Measurements from ENCODE around the gene MLST8. TPM values are rescaled to one million over a fixed set of nuclear protein-coding genes. Genes with fewer than 3 reads are reported as not detected.

MLST8 gene
- total and polyA plus RNA-seq, 2 donors (not counting 3 experiments of a cell fraction or from before 2014, with no cell fraction given): 36.9 to 129 TPM

GRCh38 chr16:2244926-2245795 lies 39.9 kb downstream of the MLST8 start:
- dilution Hi-C loops (cut with MboI; ENCODE audit: extremely low pct_ligation_motif_present, low sequenced_read_pairs): no loop called here
- Histone ChIP-seq H3K9ac (replicated peaks; ENCODE audit: extremely low read depth, insufficient read depth, low read length) (no peak overlapping the region), H3K9me1 (replicated peaks; ENCODE audit: control insufficient read depth, extremely low read depth, insufficient read depth, low read length) (no peaks in the 10 kb centered on the region), H3K27ac (ENCODE audit: insufficient read depth, low read depth, low read length) (no peak overlapping the region), H3K4me2 (ENCODE audit: insufficient read depth, low read length) (no peak overlapping the region), H4K20me1 (replicated peaks; ENCODE audit: control insufficient read depth, extremely low read depth, insufficient read depth, low read length) (no peaks in the 10 kb centered on the region), H3K36me3 (ENCODE audit: control insufficient read depth in 2 of 2, extremely low read depth in 1 of 2, insufficient read depth in 2 of 2, low read length in 2 of 2) (peaks cover 12 to 33% of the 10 kb centered on the region in 2 experiments), H3K9me3 (replicated peaks; ENCODE audit: control insufficient read depth, insufficient read depth, low read length) (no peaks in the 10 kb centered on the region), H3K4me1 (ENCODE audit: control insufficient read depth, extremely low read depth, insufficient read depth, low read length) (peaks cover 2% of the 10 kb centered on the region), H2AFZ (ENCODE audit: low read depth, low read length) (no peak overlapping the region), H3K79me2 (ENCODE audit: control insufficient read depth, insufficient read depth, low read length) (peaks cover 3% of the 10 kb centered on the region), H3K27me3 (ENCODE audit: control insufficient read depth in 2 of 2, insufficient read depth in 2 of 2, low read length in 2 of 2) (no peaks in the 10 kb centered on the region), H3K4me3 (replicated peaks in 1 of 3; ENCODE audit: insufficient read depth in 1 of 3, low read depth in 1 of 3, low read length in 3 of 3) (no peak overlapping the region)
- CTCF ChIA-PET: no interaction called here
- POLR2A ChIA-PET: no interaction called here
- DNase-seq (ENCODE audit: low read depth, low spot score) (no peak), FAIRE-seq (no peak)
- BruUV-seq (replicated peaks): no TSS peak
- TF ChIP-seq POLR2A (IDR thresholded peaks at IDR 0.05; ENCODE audit: low read depth, low read length): no peak
- no peak for TF ChIP-seq MAX (IDR thresholded peaks at IDR 0.05; ENCODE audit: insufficient read depth, insufficient read length)
- no peak for TF ChIP-seq EZH2 (IDR thresholded peaks at IDR 0.05; ENCODE audit: borderline replicate concordance, low read depth, low read length, severe bottlenecking)
- no peak for TF ChIP-seq GATA2 (IDR thresholded peaks at IDR 0.05; ENCODE audit: insufficient read depth, insufficient read length, low read depth, low read length)
- intact Hi-C loops (cut with micrococcal nuclease): no loop called here

GRCh38 chr16:2246301-2246885 lies 41.1 kb downstream of the MLST8 start:
- H4K20me1 ChIP-seq (replicated peaks; ENCODE audit: control insufficient read depth, extremely low read depth, insufficient read depth, low read length): no peaks in the 10 kb centered on the region
- DNase-seq (ENCODE audit: low read depth, low spot score): no peak
- no peaks in the 10 kb centered on the region for H3K27me3 ChIP-seq (ENCODE audit: control insufficient read depth in 2 of 2, insufficient read depth in 2 of 2, low read length in 2 of 2)
- no peaks in the 10 kb centered on the region for H3K9me3 ChIP-seq (replicated peaks; ENCODE audit: control insufficient read depth, insufficient read depth, low read length)
- peaks cover 6% of the 10 kb centered on the region for H3K4me1 ChIP-seq (ENCODE audit: control insufficient read depth, extremely low read depth, insufficient read depth, low read length)
- H3K27ac ChIP-seq (ENCODE audit: insufficient read depth, low read depth, low read length): no peak overlapping the region
- TF ChIP-seq GATA2 (IDR thresholded peaks at IDR 0.05; ENCODE audit: insufficient read depth, insufficient read length, low read depth, low read length): no peak
- TF ChIP-seq EZH2 (IDR thresholded peaks at IDR 0.05; ENCODE audit: borderline replicate concordance, low read depth, low read length, severe bottlenecking): no peak
- TF ChIP-seq MYC (IDR thresholded peaks at IDR 0.05; ENCODE audit: low read depth, low read length): no peak
- no peak for TF ChIP-seq CTCF (IDR thresholded peaks at IDR 0.05; ENCODE audit: extremely low read depth in 1 of 2, insufficient read depth in 1 of 2, low read depth in 1 of 2, low read length in 2 of 2)
- TF ChIP-seq FOS (IDR thresholded peaks at IDR 0.05; ENCODE audit: borderline replicate concordance, insufficient read depth, low read length): no peak
- no peak for TF ChIP-seq MAX (IDR thresholded peaks at IDR 0.05; ENCODE audit: insufficient read depth, insufficient read length)
- TF ChIP-seq POLR2AphosphoS5 (IDR thresholded peaks at IDR 0.05; ENCODE audit: insufficient read depth, low read depth, low read length): no peak
- no peaks in the 10 kb centered on the region for H3K9me1 ChIP-seq (replicated peaks; ENCODE audit: control insufficient read depth, extremely low read depth, insufficient read depth, low read length)
- no peak overlapping the region for H3K4me3 ChIP-seq (replicated peaks in 1 of 3; ENCODE audit: insufficient read depth in 1 of 3, low read depth in 1 of 3, low read length in 3 of 3)
- peaks cover 7% of the 10 kb centered on the region for H3K79me2 ChIP-seq (ENCODE audit: control insufficient read depth, insufficient read depth, low read length)
- no peak overlapping the region for H2AFZ ChIP-seq (ENCODE audit: low read depth, low read length)
- intact Hi-C loops (cut with micrococcal nuclease): no loop called here
- no peak overlapping the region for H3K9ac ChIP-seq (replicated peaks; ENCODE audit: extremely low read depth, insufficient read depth, low read length)
- POLR2A ChIA-PET: no interaction called here
- dilution Hi-C loops (cut with MboI; ENCODE audit: extremely low pct_ligation_motif_present, low sequenced_read_pairs): no loop called here
- CTCF ChIA-PET: interaction anchor here (0.6 kb wide), 1 partner anchor 224 kb away, joined by 4 read pairs; no protein-coding TSS in a partner anchor
- H3K4me2 ChIP-seq (ENCODE audit: insufficient read depth, low read length): no peak overlapping the region
- H3K36me3 ChIP-seq (ENCODE audit: control insufficient read depth in 2 of 2, extremely low read depth in 1 of 2, insufficient read depth in 2 of 2, low read length in 2 of 2): peaks cover 12 to 33% of the 10 kb centered on the region in 2 experiments
- BruUV-seq (replicated peaks): no TSS peak
- no peak for FAIRE-seq

All from endothelial cell of umbilical vein (primary cell).